HG03378 (cell line): ENCODE results near the gene RTN4R.

Experiments used
- ATAC-seq: cut with Tn5 transposase; IDR thresholded peaks from one replicate; pipeline ENCODE4 v1.9.1; 2021; ENCODE audit warnings: mild to moderate bottlenecking, moderate library complexity; ENCODE audit not compliant: unreplicated experiment

The RTN4R gene

DNA sequence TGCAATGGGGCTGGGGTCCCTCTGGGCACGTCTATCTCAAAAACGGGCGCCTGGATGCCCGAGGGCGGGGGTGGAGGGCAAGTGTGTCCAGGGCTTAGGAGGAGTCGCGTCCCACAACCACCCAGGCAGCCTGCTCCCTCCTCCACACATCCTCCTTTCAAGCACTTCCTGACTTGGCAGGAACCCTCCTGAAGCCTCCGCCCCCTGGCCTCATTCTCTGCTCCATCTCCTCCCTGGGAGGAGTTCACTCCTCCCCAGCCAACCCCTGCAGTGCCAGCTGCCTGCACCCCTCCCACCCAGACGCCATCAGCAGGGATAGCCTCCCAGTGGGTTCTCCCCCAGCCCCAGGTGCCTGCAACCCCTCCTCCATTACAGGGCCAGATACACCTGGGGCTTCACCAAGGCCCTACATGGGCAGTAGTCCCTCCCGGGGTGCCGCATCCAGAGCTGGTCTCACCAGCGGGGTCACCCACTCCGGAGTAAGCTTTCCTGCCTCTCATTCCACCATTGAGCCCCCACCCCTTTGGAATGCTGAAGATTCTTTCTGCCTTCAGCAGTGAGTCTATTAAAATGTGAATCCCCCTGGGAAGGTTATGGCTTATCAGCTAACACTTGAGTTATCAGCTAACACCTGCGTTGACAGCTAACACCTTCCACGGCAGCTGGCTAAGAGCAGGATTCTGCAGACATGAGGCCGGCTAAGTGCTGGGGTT lies 24.4 kb downstream of the RTN4R start:
- no peak for ATAC-seq

DNA sequence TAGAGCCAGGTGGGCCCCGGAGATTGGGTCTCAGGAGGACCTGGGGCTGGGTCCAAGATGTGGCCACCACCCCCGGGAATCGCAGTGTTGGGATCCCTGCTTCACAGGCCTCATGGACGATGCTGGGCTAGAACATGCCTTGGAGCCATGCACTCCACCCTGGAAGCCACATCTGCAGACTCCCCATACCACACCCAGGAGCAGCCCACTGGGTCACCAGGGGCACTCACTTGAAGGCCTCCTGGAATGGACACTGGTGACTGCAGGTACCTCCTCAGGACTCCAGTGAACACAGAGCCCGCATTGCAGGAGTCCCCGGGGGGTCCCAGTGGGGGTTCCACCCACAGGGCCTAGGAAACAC lies 25.0 kb downstream of the RTN4R start:
- no peak for ATAC-seq

DNA sequence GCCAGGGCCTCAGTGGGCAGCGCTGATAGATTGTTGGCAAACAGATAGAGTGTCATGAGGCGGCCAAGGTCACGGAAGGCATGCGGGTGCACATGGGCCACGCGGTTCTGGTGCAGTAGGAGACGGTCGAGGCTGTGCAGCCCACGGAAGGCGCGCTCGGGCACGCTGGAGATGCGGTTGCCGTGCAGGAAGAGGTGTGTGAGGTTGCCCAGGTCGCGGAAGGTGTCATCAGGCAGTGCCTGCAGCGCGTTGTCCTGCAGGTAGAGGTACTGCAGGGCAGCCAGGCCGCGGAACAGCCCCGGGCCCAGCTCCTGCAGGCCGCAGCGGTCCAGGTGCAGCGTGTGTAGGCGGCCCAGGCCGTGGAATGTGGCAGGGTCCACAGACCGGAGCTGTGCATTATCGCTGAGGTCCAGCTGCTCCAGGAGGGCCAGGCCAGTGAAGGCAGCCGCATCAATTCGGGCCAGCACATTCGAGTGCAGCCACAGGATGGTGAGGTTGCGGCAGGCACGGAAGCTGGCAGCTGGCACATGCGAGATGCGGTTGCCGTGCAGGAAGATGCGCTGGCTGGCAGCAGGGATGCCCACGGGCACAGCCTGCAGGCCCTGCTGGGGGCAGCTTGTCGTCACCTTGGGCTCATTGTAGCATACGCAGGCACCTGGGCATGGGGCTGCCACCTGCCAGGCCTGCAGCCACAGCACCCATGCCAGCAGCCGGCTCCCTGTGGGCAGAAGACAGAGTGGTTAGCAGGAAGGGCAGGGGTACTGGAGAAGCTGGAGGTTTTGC lies 25.5 kb downstream of the RTN4R start:
- ATAC-seq, result no peak

DNA sequence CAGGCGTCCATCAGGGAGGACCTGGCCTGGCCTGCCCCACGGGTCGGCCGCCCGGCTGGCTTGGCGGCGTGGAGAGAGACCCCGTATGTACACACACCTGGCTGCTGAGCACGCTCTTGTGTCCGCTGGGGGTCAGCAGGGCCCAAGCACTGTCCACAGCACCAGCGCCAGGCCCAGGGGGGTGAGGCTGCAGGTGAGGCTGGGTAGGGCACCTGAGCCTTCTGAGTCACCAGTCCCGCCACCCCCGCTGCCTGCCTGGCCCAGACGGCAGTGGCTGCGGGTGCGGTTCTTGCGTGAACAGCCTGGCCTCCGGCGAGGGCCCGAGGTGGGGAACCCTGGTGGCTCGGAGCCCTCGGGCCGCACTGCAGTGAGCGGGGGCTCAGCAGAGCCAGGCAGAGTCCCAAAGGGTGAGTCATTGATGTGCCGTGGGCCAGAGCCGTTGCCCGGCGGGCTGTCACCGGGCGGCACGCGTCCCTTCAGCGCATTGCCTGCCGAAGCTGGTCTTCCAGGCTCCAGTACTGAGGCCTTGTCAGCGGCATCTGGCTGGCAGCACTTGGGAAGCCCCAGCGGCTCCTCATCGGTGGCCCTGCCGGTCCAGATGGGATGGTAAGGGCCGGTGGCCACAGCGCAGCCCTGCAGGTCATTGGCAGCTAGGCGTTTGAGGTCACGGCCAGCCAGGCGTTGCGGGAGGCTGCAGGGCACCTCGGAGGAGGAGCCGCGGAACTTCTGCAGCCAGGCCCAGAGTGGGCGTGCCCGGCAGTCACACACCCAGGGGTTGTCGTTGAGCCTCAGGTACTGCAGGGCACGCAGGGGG lies 26.3 kb downstream of the RTN4R start:
- ATAC-seq, result no peak

DNA sequence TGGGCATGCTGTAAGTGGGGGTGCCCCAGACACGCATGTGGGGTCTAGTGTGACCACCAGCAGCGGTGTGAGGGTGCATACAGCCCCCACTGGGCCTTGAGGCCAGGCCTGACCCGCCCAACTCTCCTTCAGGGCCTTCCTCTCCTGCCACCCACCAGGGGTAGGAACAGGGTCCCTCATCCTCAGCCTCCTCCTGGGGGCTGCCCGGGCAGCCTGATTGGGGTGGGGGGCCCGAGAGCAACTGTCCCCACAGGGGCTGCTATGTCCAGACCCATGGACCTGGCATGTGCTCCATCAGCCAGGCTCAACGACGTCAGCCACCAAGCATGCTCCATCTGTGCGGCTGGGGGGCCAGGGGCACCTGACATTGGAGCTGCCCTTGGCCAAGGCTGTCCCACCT lies 27.2 kb downstream of the RTN4R start:
- no peak for ATAC-seq

DNA sequence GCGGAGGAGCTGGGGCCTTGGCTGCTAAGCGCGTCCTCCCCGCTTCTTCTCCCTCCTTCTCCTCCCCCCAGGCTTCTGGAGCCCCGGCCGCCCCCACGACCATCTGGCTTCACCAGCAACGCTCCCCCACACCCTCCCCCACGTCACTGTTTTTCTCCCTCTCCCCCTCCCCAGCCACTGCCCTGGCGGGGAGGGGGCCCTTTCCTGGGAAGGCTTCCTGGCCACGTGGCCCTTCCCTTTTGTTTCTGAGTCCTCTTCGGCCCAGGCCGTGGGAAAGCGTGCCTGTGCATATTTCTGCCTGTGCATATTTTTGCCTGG lies 27.7 kb downstream of the RTN4R start:
- no peak for ATAC-seq

DNA sequence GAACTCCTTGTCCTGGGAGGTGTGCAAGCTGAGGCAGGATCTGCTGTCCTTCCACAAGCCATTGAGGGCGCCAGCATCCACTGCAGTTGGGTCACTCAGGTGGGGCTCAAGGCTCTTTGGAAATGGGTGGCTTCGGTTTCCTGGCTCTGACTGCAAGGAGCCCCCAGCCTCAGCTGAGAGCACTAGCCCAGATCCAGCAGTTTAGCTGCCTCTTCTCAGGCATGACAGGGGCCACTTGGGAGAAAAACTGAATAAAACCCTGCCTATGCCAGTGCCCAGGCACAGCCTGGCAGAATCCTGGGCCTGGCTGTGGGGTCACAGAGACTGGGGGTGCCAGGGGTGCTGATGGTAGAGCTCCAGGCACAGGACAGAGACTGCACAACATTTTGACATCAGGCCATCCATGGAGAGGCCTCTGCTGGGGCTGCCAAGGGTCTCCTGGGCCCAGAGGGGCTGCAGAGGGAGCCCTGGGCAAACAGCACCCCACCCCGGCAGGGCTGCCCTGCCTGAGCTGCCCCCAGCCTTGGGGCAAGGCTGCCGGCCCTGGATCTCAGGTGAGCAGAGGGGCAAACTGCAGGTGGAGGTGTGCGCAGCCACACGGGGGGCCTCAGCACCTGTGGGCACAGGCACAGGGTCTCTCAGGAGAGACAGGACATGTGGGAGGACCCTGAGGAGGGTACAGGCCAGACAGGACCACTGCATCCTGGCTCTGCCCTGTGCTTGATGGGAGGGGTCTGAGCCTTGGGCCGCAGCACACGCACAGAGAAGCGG lies 28.3 kb downstream of the RTN4R start:
- ATAC-seq, result no peak

DNA sequence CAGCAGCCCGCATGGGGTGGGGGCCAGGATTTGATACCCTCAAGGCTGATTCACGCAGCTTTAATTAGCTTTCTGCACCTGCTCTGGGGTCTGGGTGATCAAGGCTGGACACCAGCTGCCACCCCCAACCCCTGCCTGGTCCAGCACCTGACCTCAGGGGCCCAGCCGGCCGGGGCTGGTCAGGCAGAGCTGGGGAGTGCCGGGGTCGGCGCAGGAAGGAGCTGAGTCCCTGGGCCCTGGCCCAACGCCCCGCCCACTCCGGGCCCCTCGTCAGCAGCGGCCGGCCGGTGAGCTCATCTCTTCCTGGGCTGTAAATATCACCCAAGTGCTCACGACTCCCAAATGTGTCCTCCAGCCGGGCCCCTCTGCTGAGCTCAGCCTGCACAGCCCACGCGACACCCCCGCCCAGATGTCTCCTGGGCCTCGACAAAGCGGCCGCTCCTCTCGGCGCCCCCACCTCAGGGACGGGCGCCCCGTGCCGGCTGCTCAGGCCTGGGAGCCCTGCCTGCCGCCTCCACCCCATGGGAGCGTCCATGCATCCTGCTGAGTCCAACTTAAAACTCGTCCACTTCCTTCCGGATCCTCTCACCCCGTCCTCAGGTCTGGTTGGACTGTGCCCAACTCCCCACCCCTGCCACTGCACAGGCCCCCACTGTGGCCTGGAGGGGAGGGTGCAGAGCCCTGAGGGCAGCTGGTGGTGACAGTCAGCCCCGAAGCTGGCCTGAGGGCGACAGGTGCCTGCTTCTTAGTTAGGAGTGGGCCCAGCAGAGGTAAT lies 29.0 kb downstream of the RTN4R start:
- no peak for ATAC-seq

DNA sequence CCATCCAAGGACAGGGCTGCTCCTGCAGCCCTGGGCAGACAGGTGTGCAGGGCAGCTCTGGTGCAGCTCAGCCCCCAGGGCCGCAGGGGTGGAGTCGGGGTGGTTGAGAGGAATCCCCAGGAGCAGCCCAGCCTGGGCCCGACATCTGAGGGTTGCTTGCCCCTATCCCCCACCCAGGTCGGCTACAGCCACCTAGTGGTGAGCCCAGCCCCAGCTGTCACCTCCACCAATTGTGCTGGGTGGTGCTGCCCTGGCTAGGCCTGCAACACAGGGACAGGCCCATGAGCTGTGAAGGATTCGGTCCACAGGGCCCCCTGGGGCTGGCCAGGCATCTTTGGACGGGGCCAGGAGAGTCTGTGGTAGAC lies 29.6 kb downstream of the RTN4R start:
- ATAC-seq, result peak; percentile 44

DNA sequence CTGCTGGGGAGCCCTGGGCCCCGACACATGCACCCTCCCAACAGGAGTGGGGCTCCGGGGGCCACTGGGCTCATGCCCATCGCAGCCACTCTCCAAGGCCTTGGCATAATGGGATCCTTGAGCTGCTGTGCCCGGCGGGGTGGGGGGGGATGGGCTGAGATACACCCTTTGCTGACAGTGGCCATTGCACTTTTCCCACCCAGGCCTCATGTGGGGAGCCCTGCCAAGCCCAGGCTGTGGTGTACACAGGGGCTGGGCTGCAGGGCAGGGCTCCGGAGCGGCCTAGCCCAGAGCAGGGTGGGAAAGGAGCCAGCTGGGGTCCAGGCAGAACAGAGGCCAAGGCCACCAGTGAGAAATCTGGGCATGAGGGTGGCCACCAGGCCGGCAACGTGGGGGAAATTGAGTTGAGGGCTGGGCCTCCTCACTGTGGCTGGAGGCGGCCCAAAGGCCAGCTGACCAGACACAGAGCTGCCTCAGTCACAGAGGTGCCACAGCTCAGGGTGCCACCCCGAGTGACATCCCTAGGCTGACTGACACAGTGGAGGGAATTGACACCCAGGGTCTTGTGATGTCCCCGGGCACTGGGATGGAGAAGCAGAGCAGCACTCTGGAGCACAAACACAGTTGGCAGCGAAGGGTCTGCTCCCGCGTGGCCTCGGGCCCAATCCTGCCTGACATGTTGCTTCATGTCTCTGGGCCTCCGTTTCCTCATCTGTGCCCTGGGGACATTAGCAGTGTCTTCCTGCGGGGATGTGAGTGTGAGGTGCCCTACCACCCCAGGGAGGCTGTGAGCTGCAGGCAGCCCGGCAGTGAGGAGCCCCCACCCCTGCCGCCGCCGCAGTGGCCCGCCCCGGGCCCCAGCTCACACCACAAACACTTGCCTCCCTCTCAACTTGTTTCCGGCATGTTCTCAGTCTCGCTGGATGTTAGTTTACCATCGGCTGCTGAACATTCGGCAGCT lies 30.4 kb downstream of the RTN4R start:
- ATAC-seq, result no peak

DNA sequence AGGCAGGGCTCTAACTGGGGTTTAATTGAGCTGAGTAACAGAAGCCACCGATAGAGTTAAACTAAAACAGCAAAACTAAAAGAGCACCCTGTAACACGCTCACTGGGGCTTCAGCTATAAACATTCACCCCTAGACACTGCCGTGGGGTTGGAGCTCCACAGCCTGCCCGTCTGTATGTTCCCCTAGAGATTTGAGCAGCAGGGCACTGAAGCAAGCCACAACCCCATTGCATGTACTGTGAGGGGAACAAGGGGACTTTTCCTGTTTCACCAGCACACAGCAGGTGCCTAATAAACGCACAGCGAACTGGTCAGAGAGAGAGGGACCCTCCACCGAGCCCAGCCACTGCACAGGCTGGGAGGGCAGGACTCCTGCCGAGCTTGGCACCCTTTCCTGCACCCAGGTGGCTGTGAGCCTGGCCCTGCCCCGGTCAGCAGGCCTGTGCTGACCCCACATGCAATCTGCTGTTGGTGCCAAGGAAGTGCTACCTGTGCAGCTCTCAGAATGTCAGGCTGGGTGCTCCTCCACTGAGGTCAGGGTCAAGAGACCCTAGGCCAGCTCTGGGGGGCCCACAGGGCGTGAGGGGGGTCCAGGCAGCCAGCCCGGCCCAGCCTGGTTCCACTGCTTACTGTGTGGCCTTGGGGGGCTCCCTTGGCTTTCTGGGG lies 31.9 kb downstream of the RTN4R start:
- no peak for ATAC-seq

DNA sequence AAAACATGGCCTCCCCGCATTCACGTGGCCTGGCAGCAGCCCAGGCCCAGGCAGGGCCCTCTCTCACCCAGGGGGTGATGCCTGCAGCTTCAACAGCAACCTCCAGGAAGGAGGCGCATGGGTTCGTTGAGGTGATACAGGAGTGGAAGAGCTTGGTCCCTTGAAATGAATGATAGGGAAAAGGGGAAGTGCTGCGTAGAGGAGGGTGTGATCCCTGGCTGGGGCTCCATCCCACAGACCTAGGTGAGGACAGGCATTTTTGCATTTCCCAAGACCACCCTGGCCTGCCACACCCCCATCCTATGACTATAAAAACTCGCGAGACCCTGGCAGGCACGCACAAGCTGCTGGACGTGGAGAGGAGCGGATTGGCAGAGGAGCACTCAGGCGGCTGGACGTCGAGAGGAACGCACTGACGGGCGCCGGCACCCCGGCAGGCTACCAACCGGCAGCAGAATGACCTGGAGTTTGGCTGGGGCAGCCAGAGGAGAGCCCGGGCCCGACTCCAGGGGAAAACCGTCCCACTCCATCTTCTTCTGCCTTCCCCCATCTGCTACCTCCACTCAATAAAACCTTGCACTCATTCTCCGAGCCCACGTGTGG lies 32.6 kb downstream of the RTN4R start:
- ATAC-seq, result no peak

DNA sequence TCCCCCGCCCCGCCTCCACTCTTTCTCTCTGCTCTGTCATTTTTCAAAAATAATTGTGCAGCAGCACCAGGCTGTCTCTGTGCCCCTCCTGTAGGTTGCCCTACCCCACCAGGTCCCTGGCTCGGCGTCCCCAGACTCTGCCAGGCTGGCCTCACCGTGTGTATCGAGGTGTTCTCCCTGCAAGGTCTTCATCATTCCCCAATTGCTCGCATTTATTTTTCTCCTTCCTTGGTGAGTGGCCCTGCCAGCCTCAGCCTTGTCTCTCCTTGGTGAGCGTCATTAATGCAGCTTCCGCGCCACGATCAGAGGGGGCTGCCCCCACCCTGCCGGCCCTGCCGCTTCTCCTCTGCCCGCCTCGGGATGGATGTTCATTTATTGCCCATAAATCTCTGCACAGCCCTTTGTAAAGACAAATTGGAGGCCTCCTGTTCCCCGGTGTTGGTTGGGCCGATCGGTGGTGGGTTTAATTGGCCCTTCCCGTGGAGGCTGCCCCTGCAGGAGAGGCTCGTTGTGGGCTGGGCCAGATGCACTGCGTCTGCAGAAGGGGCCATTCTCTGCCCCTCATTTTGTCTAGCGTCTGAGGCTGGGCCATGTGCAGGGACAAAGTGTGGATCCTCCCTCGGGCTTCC lies 33.2 kb downstream of the RTN4R start:
- ATAC-seq, result no peak

DNA sequence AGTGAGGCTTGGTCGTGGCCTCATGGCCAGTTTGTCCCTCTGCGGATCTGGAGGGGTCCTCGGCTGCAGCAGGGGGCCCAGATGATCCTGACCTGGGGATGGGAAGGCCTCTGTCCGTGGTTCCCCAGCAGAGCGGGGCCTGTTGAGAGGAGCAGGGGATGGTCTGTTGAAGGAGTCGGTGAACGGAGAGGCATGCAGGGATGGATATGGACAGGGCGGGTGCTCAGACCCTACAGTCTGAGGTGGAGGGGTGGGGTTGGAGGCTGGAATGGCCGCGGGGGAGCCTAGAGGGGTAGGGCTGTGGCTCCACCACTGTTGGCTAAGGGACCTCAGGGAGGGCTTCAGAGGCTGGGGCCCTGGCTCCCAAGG lies 33.8 kb downstream of the RTN4R start:
- ATAC-seq, result no peak

DNA sequence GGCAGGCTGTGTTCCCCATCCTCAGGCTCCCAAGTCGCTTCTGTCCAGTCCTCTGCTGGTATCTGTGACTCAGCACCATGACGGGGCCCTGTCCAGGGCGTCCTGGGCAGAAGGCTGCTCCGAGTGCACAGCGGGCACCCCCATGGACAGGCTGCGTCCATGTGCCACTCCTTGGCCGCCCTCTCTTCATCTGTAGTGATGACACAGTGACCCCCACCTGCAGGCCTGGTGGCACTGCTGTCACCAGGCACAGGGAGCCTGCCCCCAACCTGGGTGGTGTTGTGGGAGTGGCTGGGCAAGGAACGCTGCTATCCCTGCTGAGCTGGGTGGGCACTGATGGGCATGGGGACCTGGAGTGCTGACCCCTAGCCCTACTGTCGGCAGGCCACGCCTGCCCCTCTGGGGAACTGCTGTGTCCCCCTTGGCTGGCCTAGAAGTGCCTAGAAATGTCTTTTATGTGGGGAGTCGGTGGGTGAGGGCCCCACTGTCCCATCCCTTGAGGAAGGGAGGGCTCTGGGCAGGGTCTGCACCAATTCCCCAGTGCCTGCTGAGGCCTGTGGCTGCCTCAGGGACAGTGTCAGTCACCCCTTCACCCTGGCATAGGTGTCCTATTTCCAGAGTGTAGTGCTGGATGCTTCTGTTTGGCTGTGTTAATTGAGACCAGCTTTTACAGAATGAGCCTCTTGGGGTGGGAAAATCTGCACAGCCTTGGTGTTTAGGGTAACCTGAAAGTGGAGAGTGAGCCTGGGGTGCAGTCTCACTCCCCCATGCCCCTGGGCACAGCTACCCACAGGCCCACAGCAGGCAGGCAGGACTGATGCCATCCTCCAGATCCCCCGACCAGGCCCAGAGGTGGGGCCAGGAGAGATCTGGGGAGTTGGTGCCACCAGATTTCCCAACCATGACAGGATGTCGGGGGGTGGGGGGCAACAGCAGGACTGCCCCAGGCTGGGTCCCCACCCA lies 34.5 kb downstream of the RTN4R start:
- ATAC-seq, result no peak

DNA sequence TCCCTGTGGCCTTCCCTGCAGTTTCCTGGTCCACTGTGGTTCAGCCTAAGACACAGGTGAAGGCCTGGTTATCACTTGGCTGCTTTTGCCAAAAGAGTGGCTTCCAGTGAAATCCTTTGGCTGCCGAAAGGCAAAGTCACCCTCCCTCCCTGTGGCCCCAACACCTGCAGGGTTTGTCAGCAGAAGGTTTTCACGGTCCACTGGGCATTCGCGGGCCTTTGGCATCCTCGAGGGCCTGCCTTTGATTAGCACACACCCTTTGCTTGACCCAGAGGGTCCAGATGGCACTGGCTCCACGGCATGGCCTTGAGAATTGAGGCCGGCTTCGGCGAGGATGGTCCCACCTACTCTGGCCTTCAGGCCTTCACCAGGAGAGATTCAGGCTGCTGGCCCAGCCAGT lies 35.3 kb downstream of the RTN4R start:
- ATAC-seq, result no peak

DNA sequence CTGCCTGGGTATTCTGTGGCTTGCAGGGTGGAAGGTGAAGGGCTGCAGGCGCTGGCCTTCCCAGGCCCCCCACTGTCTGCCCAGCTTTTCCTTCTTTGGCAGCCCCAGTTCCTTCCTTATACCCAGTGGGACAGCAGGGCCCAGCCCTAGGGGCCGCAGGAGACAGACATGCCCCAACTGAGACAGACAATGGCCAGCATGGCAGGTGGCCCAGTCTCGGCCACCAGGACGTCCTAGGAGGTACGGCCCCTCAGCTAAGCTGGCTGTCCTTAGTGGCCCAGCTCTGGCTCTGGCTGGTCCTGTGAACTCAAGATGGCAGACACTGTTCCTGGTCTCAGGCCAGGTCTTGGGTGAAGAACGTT lies 35.9 kb downstream of the RTN4R start:
- no peak for ATAC-seq
